ENCODE measurements around the gene IL1B. TPM values are rescaled to one million over a fixed set of nuclear protein-coding genes. Genes with fewer than 3 reads are reported as not detected.
"Not testable (repeated sequence)": the region's sequence is repeated elsewhere in the genome, so short reads cannot be mapped to it uniquely, and the experiment has no call there.

Gene IL1B
- total RNA-seq, 2 donors from 2014 or later, result 1.0 to 2.6 TPM

DNA sequence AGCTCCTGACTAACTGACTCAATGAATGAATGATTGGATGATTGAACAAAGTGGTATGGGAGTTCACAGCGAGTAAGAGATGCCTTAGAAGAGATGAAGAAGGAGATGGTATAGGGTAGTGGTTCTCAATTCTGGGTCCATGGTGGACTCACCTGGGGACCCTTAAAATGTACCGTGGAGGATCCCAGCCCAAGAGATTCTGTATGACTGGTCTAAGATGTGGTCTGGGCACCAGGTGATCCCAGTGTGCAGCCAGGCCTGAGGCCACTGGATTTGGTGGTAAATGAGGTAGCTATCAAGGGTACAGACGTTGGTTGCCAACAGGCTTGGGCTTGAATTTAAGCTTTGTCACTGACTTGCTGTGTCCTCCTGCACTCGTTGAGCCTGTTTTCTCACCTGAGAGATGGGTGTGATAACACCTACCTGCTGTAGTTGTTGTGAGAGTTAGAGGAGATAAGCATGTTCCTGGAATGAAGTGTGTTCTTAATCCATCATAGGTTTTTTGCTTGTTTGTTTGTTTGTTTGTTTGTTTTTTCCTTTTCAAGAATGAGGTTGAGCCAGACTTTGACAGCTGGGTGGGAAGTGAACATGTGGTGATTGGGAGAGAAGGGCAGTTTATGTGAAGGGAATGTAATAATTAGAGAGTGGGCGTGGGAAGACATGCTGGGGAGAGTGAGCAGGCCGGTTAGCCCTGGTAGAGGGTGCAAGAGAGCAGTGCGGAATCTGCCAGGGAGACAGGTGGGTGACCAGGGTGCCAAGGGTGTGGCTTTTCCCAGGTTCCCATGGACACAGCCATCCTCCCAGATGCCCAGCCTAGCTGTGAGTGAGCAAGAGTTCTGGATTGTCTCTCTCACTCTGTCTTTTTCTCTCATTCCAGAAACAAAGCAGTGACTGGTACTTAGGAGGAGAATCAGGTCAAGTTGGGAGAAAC is 31.4 kb upstream of the IL1B start:
- H3K4me3 ChIP-seq, result no peak overlapping the region
- TF ChIP-seq, protein P1, sequence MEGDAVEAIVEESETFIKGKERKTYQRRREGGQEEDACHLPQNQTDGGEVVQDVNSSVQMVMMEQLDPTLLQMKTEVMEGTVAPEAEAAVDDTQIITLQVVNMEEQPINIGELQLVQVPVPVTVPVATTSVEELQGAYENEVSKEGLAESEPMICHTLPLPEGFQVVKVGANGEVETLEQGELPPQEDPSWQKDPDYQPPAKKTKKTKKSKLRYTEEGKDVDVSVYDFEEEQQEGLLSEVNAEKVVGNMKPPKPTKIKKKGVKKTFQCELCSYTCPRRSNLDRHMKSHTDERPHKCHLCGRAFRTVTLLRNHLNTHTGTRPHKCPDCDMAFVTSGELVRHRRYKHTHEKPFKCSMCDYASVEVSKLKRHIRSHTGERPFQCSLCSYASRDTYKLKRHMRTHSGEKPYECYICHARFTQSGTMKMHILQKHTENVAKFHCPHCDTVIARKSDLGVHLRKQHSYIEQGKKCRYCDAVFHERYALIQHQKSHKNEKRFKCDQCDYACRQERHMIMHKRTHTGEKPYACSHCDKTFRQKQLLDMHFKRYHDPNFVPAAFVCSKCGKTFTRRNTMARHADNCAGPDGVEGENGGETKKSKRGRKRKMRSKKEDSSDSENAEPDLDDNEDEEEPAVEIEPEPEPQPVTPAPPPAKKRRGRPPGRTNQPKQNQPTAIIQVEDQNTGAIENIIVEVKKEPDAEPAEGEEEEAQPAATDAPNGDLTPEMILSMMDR (IDR thresholded peaks at IDR 0.05), result no peak
- H3K4me1 ChIP-seq, result peaks cover 0 to 8% of the 10 kb centered on the region in 2 donors
- H3K9me3 ChIP-seq, result peaks cover 0 to 9% of the 10 kb centered on the region in 2 donors
- no peak overlapping the region for H3K27ac ChIP-seq
- no peaks in the 10 kb centered on the region for H3K27me3 ChIP-seq
- no peak for DNase-seq (ENCODE audit: low spot score)
- H3K36me3 ChIP-seq, result no peaks in the 10 kb centered on the region

DNA sequence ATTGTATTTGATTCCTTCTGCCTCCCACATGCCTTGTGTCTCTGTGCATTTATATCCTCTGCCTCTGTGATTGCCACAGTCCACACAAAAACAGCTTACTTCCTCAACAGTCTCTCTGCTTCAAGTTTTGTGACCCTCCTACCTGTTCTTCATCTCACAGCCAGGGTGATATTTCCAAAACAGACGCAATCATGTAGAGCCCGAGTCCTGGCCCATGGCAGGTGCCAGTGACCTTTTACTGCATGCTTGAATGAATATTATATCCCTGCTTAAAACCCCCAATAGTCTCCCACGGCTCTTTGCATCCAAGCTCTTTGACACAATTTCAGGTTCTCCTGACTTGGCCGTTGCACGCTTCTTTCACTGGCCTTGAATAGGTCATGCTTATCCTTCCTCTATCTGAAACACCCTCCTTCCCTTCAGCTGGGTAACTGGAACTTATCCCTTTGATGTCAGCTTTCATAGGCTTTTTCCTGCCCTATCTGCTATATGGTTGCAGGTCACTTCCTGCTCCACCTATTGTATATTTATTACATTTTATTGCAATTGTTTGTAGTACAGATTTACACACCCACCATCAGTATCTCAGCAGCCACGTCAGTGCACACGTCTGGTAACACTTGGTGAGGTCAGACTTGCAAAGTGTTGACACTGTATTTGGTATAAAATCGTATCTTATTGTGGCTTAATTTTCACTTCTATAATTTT is 29.7 kb upstream of the IL1B start:
- H3K4me1 ChIP-seq, result peaks cover 0 to 8% of the 10 kb centered on the region in 2 donors
- H3K36me3 ChIP-seq, result no peaks in the 10 kb centered on the region
- DNase-seq (ENCODE audit: low spot score), result no peak
- no peaks in the 10 kb centered on the region for H3K27me3 ChIP-seq
- TF ChIP-seq, protein P1 (IDR thresholded peaks at IDR 0.05), result no peak
- H3K9me3 ChIP-seq, result no peaks in the 10 kb centered on the region
- H3K4me3 ChIP-seq, result no peak overlapping the region
- no peak overlapping the region for H3K27ac ChIP-seq

DNA sequence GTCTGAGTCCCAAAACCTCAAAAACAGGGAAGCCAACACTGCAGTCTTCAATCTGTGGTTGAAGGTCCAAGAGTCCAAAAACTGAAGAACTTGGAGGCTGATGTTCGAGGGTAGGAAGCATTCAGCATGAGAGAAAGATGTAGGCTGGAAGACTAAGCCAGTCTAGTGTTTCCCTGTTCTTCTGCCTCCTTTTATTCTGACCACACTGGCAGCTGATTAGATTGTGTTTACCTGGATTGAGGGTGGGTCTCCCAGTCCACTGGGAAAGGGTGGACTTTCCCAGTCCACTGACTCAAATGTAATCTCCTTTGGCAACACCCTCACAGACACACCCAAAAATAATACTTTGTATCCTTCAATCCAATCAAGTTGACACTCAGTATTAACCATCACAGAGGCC is 27.5 kb upstream of the IL1B start:
- Histone ChIP-seq H3K4me1 (peaks cover 0 to under 1% of the 10 kb centered on the region in 2 donors), H3K36me3 (no peaks in the 10 kb centered on the region), H3K27ac (no peak overlapping the region), H3K9me3 (peaks cover 0 to 15% of the 10 kb centered on the region in 2 donors), H3K4me3 (no peak overlapping the region), H3K27me3 (no peaks in the 10 kb centered on the region)
- TF ChIP-seq, protein P1 (IDR thresholded peaks at IDR 0.05), result no peak
- no peak for DNase-seq (ENCODE audit: low spot score)

DNA sequence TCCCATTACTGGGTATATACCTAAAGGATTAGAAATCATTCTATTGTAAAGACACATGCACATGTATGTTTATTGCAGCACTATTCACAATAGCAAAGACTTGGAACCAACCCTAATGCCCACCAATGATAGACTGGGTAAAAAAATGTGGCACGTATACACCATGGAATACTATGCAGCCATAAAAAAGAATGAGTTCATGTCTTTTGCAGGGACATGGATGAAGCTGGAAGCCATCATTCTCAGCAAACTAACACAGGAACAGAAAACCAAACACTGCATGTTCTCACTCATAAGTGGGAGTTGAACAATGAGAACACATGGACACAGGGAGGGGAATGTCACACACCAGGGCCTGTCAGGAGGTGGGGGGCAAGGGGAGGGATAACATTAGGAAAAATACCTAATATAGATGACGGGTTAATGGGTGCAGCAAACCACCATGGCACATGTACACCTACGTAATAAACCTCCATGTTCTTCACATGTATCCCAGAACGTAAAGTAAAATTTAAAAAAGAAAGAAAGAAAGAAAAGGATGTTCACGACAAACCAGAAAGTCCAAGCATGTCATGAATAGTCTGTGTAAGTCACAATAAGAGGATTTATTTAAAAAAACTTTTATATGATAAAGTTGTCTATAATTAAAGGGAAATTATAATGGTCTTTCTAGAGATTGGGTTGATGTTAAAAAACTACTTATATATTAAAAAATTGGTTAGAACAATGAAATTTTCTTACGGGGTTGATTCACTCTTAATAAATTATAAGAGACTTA is 23.0 kb upstream of the IL1B start:
- not testable (repeated sequence) for H3K4me1 ChIP-seq; DNase-seq (ENCODE audit: low spot score); H3K4me3 ChIP-seq; H3K27me3 ChIP-seq; H3K36me3 ChIP-seq; H3K27ac ChIP-seq
- peaks cover 0 to 22% of the 10 kb centered on the region in 2 donors for H3K9me3 ChIP-seq

DNA sequence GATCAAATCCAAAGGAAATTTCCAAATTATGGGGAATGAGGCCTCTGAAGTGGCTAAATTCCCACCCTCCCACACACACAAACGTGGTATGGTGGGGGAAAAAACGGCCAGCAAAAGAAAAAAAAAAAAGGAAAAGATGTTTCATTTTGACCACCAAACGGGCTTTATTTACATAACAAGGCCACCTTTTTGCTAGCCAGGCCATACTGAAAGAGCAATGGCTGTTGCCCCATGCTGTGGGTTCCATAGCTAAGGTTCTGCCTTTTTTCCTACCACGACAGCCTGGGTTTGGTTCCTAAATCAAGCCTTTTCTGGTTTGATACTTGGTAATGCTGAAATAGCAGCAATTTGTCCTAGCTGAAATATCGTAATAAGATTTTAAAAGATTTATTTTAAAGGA is 14.0 kb upstream of the IL1B start:
- H3K4me1 ChIP-seq, result no peaks in the 10 kb centered on the region
- no peak overlapping the region for H3K4me3 ChIP-seq
- H3K27ac ChIP-seq, result no peak overlapping the region
- TF ChIP-seq, protein P1 (IDR thresholded peaks at IDR 0.05), result no peak
- H3K36me3 ChIP-seq, result no peaks in the 10 kb centered on the region
- DNase-seq (ENCODE audit: low spot score), result no peak
- H3K9me3 ChIP-seq, result peaks cover 0 to 5% of the 10 kb centered on the region in 2 donors
- H3K27me3 ChIP-seq, result no peaks in the 10 kb centered on the region
